ENCODE data around the gene ROBO2.

The ROBO2 gene

GRCh38 chr3:77267589-77267988, 227.7 kb downstream of the ROBO2 start:
- peaks cover 8% of the 10 kb centered on the region for H3K9me3 Mint-ChIP-seq

GRCh38 chr3:77271306-77271705, 231.4 kb downstream of the ROBO2 start:
- Mint-ChIP-seq H3K27ac (no peak overlapping the region), H3K36me3 (ENCODE audit: low read depth) (no peaks in the 10 kb centered on the region), H3K27me3 (ENCODE audit: low read depth) (no peaks in the 10 kb centered on the region), H3K4me3 (no peak overlapping the region), H3K9me3 (peaks cover 6% of the 10 kb centered on the region), H3K4me1 (ENCODE audit: low read depth) (no peaks in the 10 kb centered on the region)

More at GRCh38 chr3:77267589-77267988, 227.7 kb downstream of the ROBO2 start:
- Mint-ChIP-seq H3K4me1 (ENCODE audit: low read depth) (no peaks in the 10 kb centered on the region), H3K27me3 (ENCODE audit: low read depth) (no peaks in the 10 kb centered on the region), H3K36me3 (ENCODE audit: low read depth) (no peaks in the 10 kb centered on the region), H3K4me3 (no peak overlapping the region), H3K27ac (no peak overlapping the region)

GRCh38 chr3:77271711-77272110, 231.8 kb downstream of the ROBO2 start:
- Mint-ChIP-seq H3K9me3 (peaks cover 3% of the 10 kb centered on the region), H3K27me3 (ENCODE audit: low read depth) (no peaks in the 10 kb centered on the region), H3K4me3 (no peak overlapping the region)

GRCh38 chr3:77279276-77279675, 239.4 kb downstream of the ROBO2 start:
- Mint-ChIP-seq H3K9me3 (no peaks in the 10 kb centered on the region), H3K27me3 (ENCODE audit: low read depth) (no peaks in the 10 kb centered on the region), H3K4me1 (ENCODE audit: low read depth) (no peaks in the 10 kb centered on the region), H3K4me3 (no peak overlapping the region), H3K36me3 (ENCODE audit: low read depth) (no peaks in the 10 kb centered on the region), H3K27ac (no peak overlapping the region)

More at GRCh38 chr3:77271711-77272110, 231.8 kb downstream of the ROBO2 start:
- Mint-ChIP-seq H3K36me3 (ENCODE audit: low read depth) (no peaks in the 10 kb centered on the region), H3K27ac (no peak overlapping the region), H3K4me1 (ENCODE audit: low read depth) (no peaks in the 10 kb centered on the region)

GRCh38 chr3:77281721-77282120, 241.8 kb downstream of the ROBO2 start:
- H3K36me3 Mint-ChIP-seq (ENCODE audit: low read depth) = no peaks in the 10 kb centered on the region
- no peaks in the 10 kb centered on the region for H3K4me1 Mint-ChIP-seq (ENCODE audit: low read depth)
- no peak overlapping the region for H3K27ac Mint-ChIP-seq

GRCh38 chr3:77283108-77283507, 243.2 kb downstream of the ROBO2 start:
- Mint-ChIP-seq H3K36me3 (ENCODE audit: low read depth) (no peaks in the 10 kb centered on the region), H3K4me3 (no peak overlapping the region), H3K27ac (no peak overlapping the region), H3K27me3 (ENCODE audit: low read depth) (no peaks in the 10 kb centered on the region), H3K9me3 (peaks cover 3% of the 10 kb centered on the region), H3K4me1 (ENCODE audit: low read depth) (no peaks in the 10 kb centered on the region)

More at GRCh38 chr3:77281721-77282120, 241.8 kb downstream of the ROBO2 start:
- Mint-ChIP-seq H3K4me3 (no peak overlapping the region), H3K9me3 (no peaks in the 10 kb centered on the region), H3K27me3 (ENCODE audit: low read depth) (no peaks in the 10 kb centered on the region)

- H3K36me3 Mint-ChIP-seq (ENCODE audit: low read depth) = no peaks in the 10 kb centered on the region
- no peak overlapping the region for H3K27ac Mint-ChIP-seq
- no peak overlapping the region for H3K4me3 Mint-ChIP-seq
- peaks cover 25% of the 10 kb centered on the region for H3K9me3 Mint-ChIP-seq
- H3K27me3 Mint-ChIP-seq (ENCODE audit: low read depth) = no peaks in the 10 kb centered on the region
- H3K4me1 Mint-ChIP-seq (ENCODE audit: low read depth) = no peaks in the 10 kb centered on the region
Measured at GRCh38 chr3:77288348-77288747, 248.4 kb downstream of the ROBO2 start.

GRCh38 chr3:77296527-77296926, 256.6 kb downstream of the ROBO2 start:
- Mint-ChIP-seq H3K27me3 (ENCODE audit: low read depth) (no peaks in the 10 kb centered on the region), H3K36me3 (ENCODE audit: low read depth) (no peaks in the 10 kb centered on the region), H3K27ac (no peak overlapping the region), H3K9me3 (peaks cover 30% of the 10 kb centered on the region), H3K4me3 (no peak overlapping the region), H3K4me1 (ENCODE audit: low read depth) (no peaks in the 10 kb centered on the region)

- Mint-ChIP-seq H3K27ac (no peak overlapping the region), H3K9me3 (peaks cover 18% of the 10 kb centered on the region), H3K27me3 (ENCODE audit: low read depth) (no peaks in the 10 kb centered on the region), H3K36me3 (ENCODE audit: low read depth) (no peaks in the 10 kb centered on the region), H3K4me3 (no peak overlapping the region), H3K4me1 (ENCODE audit: low read depth) (no peaks in the 10 kb centered on the region)
Measured at GRCh38 chr3:77298417-77298816, 258.5 kb downstream of the ROBO2 start.

- no peak overlapping the region for H3K4me3 Mint-ChIP-seq
- H3K27me3 Mint-ChIP-seq (ENCODE audit: low read depth) = no peaks in the 10 kb centered on the region
- no peaks in the 10 kb centered on the region for H3K36me3 Mint-ChIP-seq (ENCODE audit: low read depth)
- H3K9me3 Mint-ChIP-seq = peaks cover 6% of the 10 kb centered on the region
- H3K4me1 Mint-ChIP-seq (ENCODE audit: low read depth) = no peaks in the 10 kb centered on the region
- no peak overlapping the region for H3K27ac Mint-ChIP-seq
Measured at GRCh38 chr3:77303955-77304699, 264.2 kb downstream of the ROBO2 start.

- no peak overlapping the region for H3K27ac Mint-ChIP-seq
- no peaks in the 10 kb centered on the region for H3K4me1 Mint-ChIP-seq (ENCODE audit: low read depth)
- no peaks in the 10 kb centered on the region for H3K36me3 Mint-ChIP-seq (ENCODE audit: low read depth)
- no peak overlapping the region for H3K4me3 Mint-ChIP-seq
- no peaks in the 10 kb centered on the region for H3K27me3 Mint-ChIP-seq (ENCODE audit: low read depth)
- peaks cover under 1% of the 10 kb centered on the region for H3K9me3 Mint-ChIP-seq
Measured at GRCh38 chr3:77304700-77305021, 264.8 kb downstream of the ROBO2 start.

- H3K27ac Mint-ChIP-seq = no peak overlapping the region
- H3K4me1 Mint-ChIP-seq (ENCODE audit: low read depth) = no peaks in the 10 kb centered on the region
- H3K4me3 Mint-ChIP-seq = no peak overlapping the region
- H3K36me3 Mint-ChIP-seq (ENCODE audit: low read depth) = no peaks in the 10 kb centered on the region
- H3K27me3 Mint-ChIP-seq (ENCODE audit: low read depth) = no peaks in the 10 kb centered on the region
- H3K9me3 Mint-ChIP-seq = peaks cover 3% of the 10 kb centered on the region
Measured at GRCh38 chr3:77309460-77309859, 269.6 kb downstream of the ROBO2 start.

- Mint-ChIP-seq H3K27ac (no peak overlapping the region), H3K4me1 (ENCODE audit: low read depth) (no peaks in the 10 kb centered on the region), H3K36me3 (ENCODE audit: low read depth) (no peaks in the 10 kb centered on the region), H3K27me3 (ENCODE audit: low read depth) (no peaks in the 10 kb centered on the region), H3K4me3 (no peak overlapping the region), H3K9me3 (peaks cover 3% of the 10 kb centered on the region)
Measured at GRCh38 chr3:77313843-77314242, 273.9 kb downstream of the ROBO2 start.

GRCh38 chr3:77319711-77320110, 279.8 kb downstream of the ROBO2 start:
- no peaks in the 10 kb centered on the region for H3K4me1 Mint-ChIP-seq (ENCODE audit: low read depth)
- no peaks in the 10 kb centered on the region for H3K27me3 Mint-ChIP-seq (ENCODE audit: low read depth)
- no peaks in the 10 kb centered on the region for H3K9me3 Mint-ChIP-seq
- no peak overlapping the region for H3K4me3 Mint-ChIP-seq
- H3K36me3 Mint-ChIP-seq (ENCODE audit: low read depth) = no peaks in the 10 kb centered on the region
- no peak overlapping the region for H3K27ac Mint-ChIP-seq

- Mint-ChIP-seq H3K27me3 (ENCODE audit: low read depth) (no peaks in the 10 kb centered on the region), H3K36me3 (ENCODE audit: low read depth) (no peaks in the 10 kb centered on the region), H3K4me3 (no peak overlapping the region), H3K9me3 (no peaks in the 10 kb centered on the region), H3K27ac (no peak overlapping the region), H3K4me1 (ENCODE audit: low read depth) (no peaks in the 10 kb centered on the region)
Measured at GRCh38 chr3:77320514-77320913, 280.6 kb downstream of the ROBO2 start.

GRCh38 chr3:77321646-77322045, 281.7 kb downstream of the ROBO2 start:
- Mint-ChIP-seq H3K27ac (no peak overlapping the region), H3K36me3 (ENCODE audit: low read depth) (no peaks in the 10 kb centered on the region), H3K4me1 (ENCODE audit: low read depth) (no peaks in the 10 kb centered on the region), H3K4me3 (no peak overlapping the region), H3K27me3 (ENCODE audit: low read depth) (no peaks in the 10 kb centered on the region), H3K9me3 (no peaks in the 10 kb centered on the region)

Measured in T-helper 1 cell treated with Interleukin-12 subunit alpha and Interleukin-12 subunit beta and Interleukin-4 antibody, amounts not matched to agents 30 μg/mL and 1 μg/mL, for 36 hours (primary cell).